K562 (cell line): ENCODE measurements around the gene KIF23. TPM values are rescaled to one million over a fixed set of nuclear protein-coding genes. Genes with fewer than 3 reads are reported as not detected.
A peak's percentile ranks its signal among the peaks of the same experiment; 100 is the strongest.

Source experiments
- DACH1 ChIP-seq: fragments of 450-650 bp; IDR thresholded peaks from 2 replicates; pipeline ENCODE4 v1.6.1; 2018; ENCODE audit not compliant: partially characterized antibody
- ESRRB ChIP-seq: fragments of 250-450 bp; sonication (Bioruptor Pico); IDR thresholded peaks from 2 replicates; pipeline ENCODE4 v1.5.0; 2020; ENCODE audit warnings: mild to moderate bottlenecking, moderate library complexity, borderline replicate concordance
- KLF16 ChIP-seq: IDR thresholded peaks from 2 replicates; pipeline ENCODE4 v1.6.1; 2016; ENCODE audit warnings: antibody characterized with exemption
- RBM17 ChIP-seq: fragments of 200-400 bp; formaldehyde crosslinking; IDR thresholded peaks from 2 replicates; pipeline ENCODE4 v1.6.1; 2017; ENCODE audit warnings: low read depth, mild to moderate bottlenecking, low read length, borderline replicate concordance
- RCOR1 ChIP-seq, 2 experiments: IDR thresholded peaks; 2 replicates each; pipeline ENCODE4 v1.6.1; 2012; ENCODE audit warnings: low read depth in 2 of 2, low read length in 2 of 2, borderline replicate concordance in 1 of 2, improper control_type of control experiment in 1 of 2
- SMARCA4 ChIP-seq: fragments of 450-650 bp; IDR thresholded peaks from 2 replicates; pipeline ENCODE4 v1.6.1; 2016
- TARDBP ChIP-seq: fragments of 450-650 bp; IDR thresholded peaks from 2 replicates; pipeline ENCODE4 v1.6.1; 2016
- TBP ChIP-seq: optimal IDR thresholded peaks from 2 replicates; pipeline ENCODE3; 2011; ENCODE audit warnings: low read depth, low read length, improper control_type of control experiment
- XRCC4 ChIP-seq: IDR thresholded peaks from one replicate; pipeline ENCODE4 v1.6.1; 2011; ENCODE audit not compliant: insufficient read depth, insufficient read length; ENCODE audit errors: extremely low read depth
- polyA plus RNA-seq, 8 experiments: library from polyadenylated mRNA; depleted of rRNA in 4 of 8; stranded (reverse) in 5 of 8; unstranded in 3 of 8; fragments of >200 nt; fragmentation: Nextera tagmentation in 2 of 8; fragmentation: Illumina TruSeq in 1 of 8; extraction: Ambion mirVana in 2 of 8; extraction: Trizol in 1 of 8; gene quantifications; 2 replicates each; pipeline versions ENCODE4 v1.2.1 to v1.2.3, GENCODE V29; 2011 to 2014; ENCODE audit warnings: inconsistent platforms in 1 of 8, missing spikeins in 1 of 8
- total RNA-seq, 7 experiments: library from RNA; depleted of rRNA in 6 of 7; stranded (reverse); fragments of >200 nt in 6 of 7; fragmentation: Illumina TruSeq in 2 of 7; extraction: Trizol in 2 of 7; gene quantifications; 2 replicates each; pipeline versions ENCODE4 v1.2.1 to v1.2.3, GENCODE V29; 2011 to 2021; ENCODE audit warnings: low replicate concordance in 1 of 7
- TF ChIP-seq, protein P1 (sequence below), 2 experiments: fragments of 450-650 bp; IDR thresholded peaks; 2 replicates each; pipeline ENCODE4 v1.6.1; 2016; ENCODE audit warnings: mild to moderate bottlenecking in 2 of 2, borderline replicate concordance in 1 of 2, low read depth in 1 of 2, moderate library complexity in 1 of 2
- TF ChIP-seq, protein P2 (sequence below): fragments of 250-450 bp; sonication (Bioruptor Pico); IDR thresholded peaks from 2 replicates; pipeline ENCODE4 v1.5.0; 2022; ENCODE audit warnings: mild to moderate bottlenecking
- TF ChIP-seq, protein P3 (sequence below): fragments of 450-650 bp; IDR thresholded peaks from 2 replicates; pipeline ENCODE4 v1.6.1; 2017; ENCODE audit warnings: antibody characterized with exemption, mild to moderate bottlenecking

Gene KIF23
- total and polyA plus RNA-seq, 9 of the 15 experiments (the other 6 are each of a cell fraction or from before 2014, with no cell fraction given): 29.4 to 58.2 (median 41.9) TPM

DNA sequence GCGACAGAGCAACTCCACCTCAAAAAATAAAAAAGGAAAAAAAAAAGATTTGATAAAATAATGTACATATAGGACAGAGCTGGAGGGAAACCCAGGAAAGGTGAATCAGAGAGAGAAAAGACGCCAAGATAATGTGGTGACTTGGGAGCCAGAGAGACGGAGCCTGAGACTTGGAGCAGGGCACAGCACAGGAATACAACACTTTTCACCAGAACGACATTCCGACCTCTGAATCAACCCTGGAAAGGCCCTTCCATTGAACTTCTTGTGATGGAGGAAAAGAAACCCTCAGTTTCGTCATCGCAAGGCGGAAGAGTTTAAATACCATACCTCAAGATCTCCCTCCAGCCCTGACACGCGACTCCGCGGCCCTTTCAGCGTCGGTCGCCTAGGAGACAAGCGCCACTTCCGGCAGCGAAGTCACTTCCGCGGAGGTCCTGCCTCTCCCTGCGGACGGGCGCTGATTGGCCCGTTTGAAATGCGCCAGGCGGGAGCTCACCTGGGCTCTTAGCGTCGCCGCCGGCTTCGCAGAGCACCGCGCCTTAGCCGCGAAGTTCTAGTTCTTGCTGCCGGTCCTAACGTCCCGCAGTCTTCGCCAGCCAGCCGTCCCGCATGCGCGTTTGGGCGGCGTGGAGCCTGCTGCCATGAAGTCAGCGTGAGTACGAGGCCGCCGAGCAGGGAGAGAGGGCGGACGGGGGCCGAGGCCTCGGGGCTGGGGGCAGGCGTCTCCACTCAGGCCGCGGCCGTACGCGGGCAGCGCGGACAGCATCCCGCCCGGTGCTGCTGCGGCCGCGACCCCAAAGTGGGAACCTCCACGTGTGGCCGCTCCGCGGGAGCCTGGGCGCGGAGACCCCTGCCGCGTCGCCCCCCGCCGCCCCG is at the start of gene KIF23 (continued):
- TF ChIP-seq RBM17: no peak
- 0 out of 2 replicates have a peak, but pooled peaks have one; percentile 29 for TF ChIP-seq TARDBP
- no peak for TF ChIP-seq SMARCA4
- no peak for TF ChIP-seq ESRRB (CRISPR knock-in tag)
- TF ChIP-seq TBP: peak; percentile 85
- TF ChIP-seq RCOR1 (IDR thresholded peaks at IDR 0.05; ENCODE audit: borderline replicate concordance in 1 of 2, low read depth in 2 of 2, low read length in 2 of 2): no peak
- TF ChIP-seq XRCC4: no peak
- no peak for TF ChIP-seq DACH1
- TF ChIP-seq, protein P1, sequence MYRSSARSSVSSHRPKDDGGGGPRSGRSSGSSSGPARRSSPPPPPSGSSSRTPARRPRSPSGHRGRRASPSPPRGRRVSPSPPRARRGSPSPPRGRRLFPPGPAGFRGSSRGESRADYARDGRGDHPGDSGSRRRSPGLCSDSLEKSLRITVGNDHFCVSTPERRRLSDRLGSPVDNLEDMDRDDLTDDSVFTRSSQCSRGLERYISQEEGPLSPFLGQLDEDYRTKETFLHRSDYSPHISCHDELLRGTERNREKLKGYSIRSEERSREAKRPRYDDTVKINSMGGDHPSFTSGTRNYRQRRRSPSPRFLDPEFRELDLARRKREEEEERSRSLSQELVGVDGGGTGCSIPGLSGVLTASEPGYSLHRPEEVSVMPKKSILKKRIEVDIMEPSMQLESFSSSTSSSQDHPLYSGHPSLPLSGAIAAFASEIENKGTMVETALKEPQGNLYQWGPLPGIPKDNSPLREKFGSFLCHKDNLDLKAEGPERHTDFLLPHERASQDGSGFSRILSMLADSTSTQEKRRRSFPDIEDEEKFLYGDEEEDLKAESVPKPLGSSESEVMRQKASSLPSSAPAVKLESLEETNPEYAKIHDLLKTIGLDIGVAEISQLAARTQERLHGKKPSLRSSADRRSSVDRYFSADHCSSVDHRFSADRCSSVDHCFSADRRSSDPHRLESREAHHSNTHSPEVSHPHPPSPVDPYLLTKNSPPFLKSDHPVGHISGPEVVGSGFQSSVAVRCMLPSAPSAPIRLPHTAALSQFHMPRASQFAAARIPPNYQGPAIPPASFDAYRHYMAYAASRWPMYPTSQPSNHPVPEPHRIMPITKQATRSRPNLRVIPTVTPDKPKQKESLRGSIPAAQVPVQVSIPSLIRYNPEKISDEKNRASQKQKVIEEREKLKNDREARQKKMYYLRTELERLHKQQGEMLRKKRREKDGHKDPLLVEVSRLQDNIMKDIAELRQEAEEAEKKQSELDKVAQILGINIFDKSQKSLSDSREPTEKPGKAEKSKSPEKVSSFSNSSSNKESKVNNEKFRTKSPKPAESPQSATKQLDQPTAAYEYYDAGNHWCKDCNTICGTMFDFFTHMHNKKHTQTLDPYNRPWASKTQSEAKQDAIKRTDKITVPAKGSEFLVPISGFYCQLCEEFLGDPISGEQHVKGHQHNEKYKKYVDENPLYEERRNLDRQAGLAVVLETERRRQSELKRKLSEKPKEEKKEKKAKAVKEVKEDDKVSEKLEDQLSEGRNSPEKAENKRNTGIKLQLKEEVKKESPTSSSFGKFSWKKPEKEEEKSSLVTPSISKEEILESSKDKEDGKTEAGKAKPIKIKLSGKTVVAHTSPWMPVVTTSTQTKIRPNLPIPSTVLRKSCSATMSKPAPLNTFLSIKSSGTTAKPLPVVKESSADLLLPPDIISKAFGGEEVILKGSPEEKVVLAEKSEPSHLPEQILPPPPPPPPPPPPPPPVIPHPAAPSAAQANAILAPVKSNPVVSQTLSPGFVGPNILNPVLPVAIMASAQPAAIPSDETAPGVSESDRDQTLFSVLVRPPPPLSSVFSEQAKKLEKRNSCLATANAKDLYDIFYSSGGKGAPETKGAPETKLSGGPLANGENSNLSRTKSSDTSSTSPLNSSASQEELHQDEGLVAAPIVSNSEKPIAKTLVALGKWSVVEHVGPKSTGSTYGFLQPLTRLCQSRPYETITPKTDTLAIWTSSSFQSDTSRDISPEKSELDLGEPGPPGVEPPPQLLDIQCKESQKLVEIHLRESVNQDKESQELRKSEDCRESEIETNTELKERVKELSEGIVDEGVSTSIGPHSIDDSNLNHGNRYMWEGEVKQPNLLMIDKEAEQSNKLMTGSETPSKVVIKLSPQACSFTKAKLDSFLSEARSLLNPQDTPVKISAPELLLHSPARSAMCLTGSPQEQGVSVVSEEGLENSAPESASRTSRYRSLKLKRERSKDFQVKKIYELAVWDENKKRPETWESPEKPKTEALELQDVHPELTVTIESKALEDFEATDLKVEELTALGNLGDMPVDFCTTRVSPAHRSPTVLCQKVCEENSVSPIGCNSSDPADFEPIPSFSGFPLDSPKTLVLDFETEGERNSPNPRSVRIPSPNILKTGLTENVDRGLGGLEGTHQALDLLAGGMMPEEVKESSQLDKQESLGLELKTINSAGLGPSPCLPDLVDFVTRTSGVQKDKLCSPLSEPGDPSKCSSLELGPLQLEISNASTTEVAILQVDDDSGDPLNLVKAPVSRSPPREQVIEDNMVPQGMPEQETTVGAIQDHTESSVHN (IDR thresholded peaks at IDR 0.05; ENCODE audit: borderline replicate concordance in 1 of 2, low read depth in 1 of 2): no peak
- TF ChIP-seq, protein P2, sequence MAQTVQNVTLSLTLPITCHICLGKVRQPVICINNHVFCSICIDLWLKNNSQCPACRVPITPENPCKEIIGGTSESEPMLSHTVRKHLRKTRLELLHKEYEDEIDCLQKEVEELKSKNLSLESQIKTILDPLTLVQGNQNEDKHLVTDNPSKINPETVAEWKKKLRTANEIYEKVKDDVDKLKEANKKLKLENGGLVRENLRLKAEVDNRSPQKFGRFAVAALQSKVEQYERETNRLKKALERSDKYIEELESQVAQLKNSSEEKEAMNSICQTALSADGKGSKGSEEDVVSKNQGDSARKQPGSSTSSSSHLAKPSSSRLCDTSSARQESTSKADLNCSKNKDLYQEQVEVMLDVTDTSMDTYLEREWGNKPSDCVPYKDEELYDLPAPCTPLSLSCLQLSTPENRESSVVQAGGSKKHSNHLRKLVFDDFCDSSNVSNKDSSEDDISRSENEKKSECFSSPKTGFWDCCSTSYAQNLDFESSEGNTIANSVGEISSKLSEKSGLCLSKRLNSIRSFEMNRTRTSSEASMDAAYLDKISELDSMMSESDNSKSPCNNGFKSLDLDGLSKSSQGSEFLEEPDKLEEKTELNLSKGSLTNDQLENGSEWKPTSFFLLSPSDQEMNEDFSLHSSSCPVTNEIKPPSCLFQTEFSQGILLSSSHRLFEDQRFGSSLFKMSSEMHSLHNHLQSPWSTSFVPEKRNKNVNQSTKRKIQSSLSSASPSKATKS (CRISPR knock-in tag): no peak
- TF ChIP-seq KLF16: no peak
- TF ChIP-seq, protein P3, sequence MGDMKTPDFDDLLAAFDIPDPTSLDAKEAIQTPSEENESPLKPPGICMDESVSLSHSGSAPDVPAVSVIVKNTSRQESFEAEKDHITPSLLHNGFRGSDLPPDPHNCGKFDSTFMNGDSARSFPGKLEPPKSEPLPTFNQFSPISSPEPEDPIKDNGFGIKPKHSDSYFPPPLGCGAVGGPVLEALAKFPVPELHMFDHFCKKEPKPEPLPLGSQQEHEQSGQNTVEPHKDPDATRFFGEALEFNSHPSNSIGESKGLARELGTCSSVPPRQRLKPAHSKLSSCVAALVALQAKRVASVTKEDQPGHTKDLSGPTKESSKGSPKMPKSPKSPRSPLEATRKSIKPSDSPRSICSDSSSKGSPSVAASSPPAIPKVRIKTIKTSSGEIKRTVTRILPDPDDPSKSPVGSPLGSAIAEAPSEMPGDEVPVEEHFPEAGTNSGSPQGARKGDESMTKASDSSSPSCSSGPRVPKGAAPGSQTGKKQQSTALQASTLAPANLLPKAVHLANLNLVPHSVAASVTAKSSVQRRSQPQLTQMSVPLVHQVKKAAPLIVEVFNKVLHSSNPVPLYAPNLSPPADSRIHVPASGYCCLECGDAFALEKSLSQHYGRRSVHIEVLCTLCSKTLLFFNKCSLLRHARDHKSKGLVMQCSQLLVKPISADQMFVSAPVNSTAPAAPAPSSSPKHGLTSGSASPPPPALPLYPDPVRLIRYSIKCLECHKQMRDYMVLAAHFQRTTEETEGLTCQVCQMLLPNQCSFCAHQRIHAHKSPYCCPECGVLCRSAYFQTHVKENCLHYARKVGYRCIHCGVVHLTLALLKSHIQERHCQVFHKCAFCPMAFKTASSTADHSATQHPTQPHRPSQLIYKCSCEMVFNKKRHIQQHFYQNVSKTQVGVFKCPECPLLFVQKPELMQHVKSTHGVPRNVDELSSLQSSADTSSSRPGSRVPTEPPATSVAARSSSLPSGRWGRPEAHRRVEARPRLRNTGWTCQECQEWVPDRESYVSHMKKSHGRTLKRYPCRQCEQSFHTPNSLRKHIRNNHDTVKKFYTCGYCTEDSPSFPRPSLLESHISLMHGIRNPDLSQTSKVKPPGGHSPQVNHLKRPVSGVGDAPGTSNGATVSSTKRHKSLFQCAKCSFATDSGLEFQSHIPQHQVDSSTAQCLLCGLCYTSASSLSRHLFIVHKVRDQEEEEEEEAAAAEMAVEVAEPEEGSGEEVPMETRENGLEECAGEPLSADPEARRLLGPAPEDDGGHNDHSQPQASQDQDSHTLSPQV: no peak
